Measurements from ENCODE around the gene TCF4. TPM values are rescaled to one million over a fixed set of nuclear protein-coding genes. Genes with fewer than 3 reads are reported as not detected.

TCF4 gene
- total RNA-seq, 2 donors from 2014 or later: 31.6 to 34.0 TPM

GRCh38 chr18:55249550-55249949 is 338.4 kb downstream of the TCF4 start:
- peaks cover 2% of the 10 kb centered on the region for H3K4me1 ChIP-seq
- 89 to 93% methylated on average over 6 of the region's 6 CpGs for WGBS, 2 donors
- H3K36me3 ChIP-seq (replicated peaks in 1 of 2; ENCODE audit: insufficient read depth in 1 of 2, low read depth in 2 of 2): no peaks in the 10 kb centered on the region
- no peaks in the 10 kb centered on the region for H3K27me3 ChIP-seq
- TF ChIP-seq CTCF (IDR thresholded peaks at IDR 0.05) (no peak), POLR2A (IDR thresholded peaks at IDR 0.05) (no peak)
- no peak overlapping the region for H3K4me3 ChIP-seq
- no peak overlapping the region for H3K27ac ChIP-seq
- no peaks in the 10 kb centered on the region for H3K9me3 ChIP-seq
- intact Hi-C loops (cut with DNase I): no loop called here
- ATAC-seq (no peak), DNase-seq (no peak)

GRCh38 chr18:55248495-55248894 is 339.5 kb downstream of the TCF4 start:
- no peak for ATAC-seq
- peaks cover 9% of the 10 kb centered on the region for H3K4me1 ChIP-seq
- DNase-seq: no peak
- WGBS, 2 donors: 67 to 100% methylated on average over 1 of the region's 1 CpG
- H3K4me3 ChIP-seq: no peak overlapping the region
- no peaks in the 10 kb centered on the region for H3K27me3 ChIP-seq
- H3K9me3 ChIP-seq: no peaks in the 10 kb centered on the region
- H3K27ac ChIP-seq: no peak overlapping the region
- TF ChIP-seq CTCF (IDR thresholded peaks at IDR 0.05): no peak
- H3K36me3 ChIP-seq (replicated peaks in 1 of 2; ENCODE audit: insufficient read depth in 1 of 2, low read depth in 2 of 2): no peaks in the 10 kb centered on the region
- intact Hi-C loops (cut with DNase I): no loop called here

GRCh38 chr18:55247032-55247431 is 341.0 kb downstream of the TCF4 start:
- 86 to 89% methylated on average over 5 of the region's 5 CpGs for WGBS, 2 donors
- no peaks in the 10 kb centered on the region for H3K36me3 ChIP-seq (replicated peaks in 1 of 2; ENCODE audit: insufficient read depth in 1 of 2, low read depth in 2 of 2)
- ATAC-seq (no peak), DNase-seq (no peak)
- no peak overlapping the region for H3K4me3 ChIP-seq
- H3K9me3 ChIP-seq: no peaks in the 10 kb centered on the region
- no peak overlapping the region for H3K27ac ChIP-seq
- H3K27me3 ChIP-seq: no peaks in the 10 kb centered on the region
- H3K4me1 ChIP-seq: peaks cover 9% of the 10 kb centered on the region
- intact Hi-C loops (cut with DNase I): no loop called here
- TF ChIP-seq CTCF (IDR thresholded peaks at IDR 0.05) (no peak), POLR2A (IDR thresholded peaks at IDR 0.05) (no peak)

GRCh38 chr18:55246278-55246677 is 341.7 kb downstream of the TCF4 start:
- Histone ChIP-seq H3K27me3 (no peaks in the 10 kb centered on the region), H3K9me3 (no peaks in the 10 kb centered on the region), H3K36me3 (replicated peaks in 1 of 2; ENCODE audit: insufficient read depth in 1 of 2, low read depth in 2 of 2) (no peaks in the 10 kb centered on the region), H3K4me3 (no peak overlapping the region), H3K4me1 (peaks cover 9% of the 10 kb centered on the region), H3K27ac (no peak overlapping the region)
- TF ChIP-seq CTCF (IDR thresholded peaks at IDR 0.05): no peak
- no peak for TF ChIP-seq POLR2A (IDR thresholded peaks at IDR 0.05)
- ATAC-seq: no peak
- intact Hi-C loops (cut with DNase I): no loop called here
- DNase-seq: no peak

- DNase-seq (no peak), ATAC-seq (no peak)
- TF ChIP-seq CTCF (IDR thresholded peaks at IDR 0.05): no peak
- no peak for TF ChIP-seq POLR2A (IDR thresholded peaks at IDR 0.05)
- Histone ChIP-seq H3K27me3 (no peaks in the 10 kb centered on the region), H3K4me1 (peaks cover 9% of the 10 kb centered on the region), H3K36me3 (replicated peaks in 1 of 2; ENCODE audit: insufficient read depth in 1 of 2, low read depth in 2 of 2) (no peaks in the 10 kb centered on the region), H3K4me3 (no peak overlapping the region), H3K27ac (no peak overlapping the region), H3K9me3 (no peaks in the 10 kb centered on the region)
- WGBS, 2 donors: 72 to 75% methylated on average over 4 of the region's 4 CpGs
- intact Hi-C loops (cut with DNase I): no loop called here
These were observed 342.8 kb downstream of the TCF4 start for GRCh38 chr18:55245211-55245614.
